ENCODE data around the gene EFNB3. TPM values are rescaled to one million over a fixed set of nuclear protein-coding genes. Genes with fewer than 3 reads are reported as not detected.

Gene EFNB3
- polyA plus RNA-seq, 1 of the 3 experiments (the other 2 are of a cell fraction), result 26.1 TPM

GRCh38 chr17:7697828-7698588 is 7.0 kb upstream of the EFNB3 start:
- Histone ChIP-seq H3K36me3 (replicated peaks in 1 of 2; ENCODE audit: control insufficient read depth in 1 of 2, insufficient read depth in 2 of 2, low read length in 1 of 2) (peaks cover 4 to 9% of the 10 kb centered on the region in 2 experiments), H3K9me2 (no peaks in the 10 kb centered on the region), H3K4me2 (no peak overlapping the region), H3K4me3 (ENCODE audit: low read depth in 2 of 2, low read length in 1 of 2) (no peak overlapping the region), H3K27ac (ENCODE audit: low read depth in 2 of 2, low read length in 1 of 2) (no peak overlapping the region), H3K27me3 (ENCODE audit: insufficient read depth) (no peaks in the 10 kb centered on the region), H2AFZ (ENCODE audit: low read depth) (no peak overlapping the region), H3K9ac (no peak overlapping the region), H3F3A (replicated peaks; ENCODE audit: insufficient read depth) (peaks cover 2% of the 10 kb centered on the region), H3K9me3 (no peaks in the 10 kb centered on the region), H3K4me1 (ENCODE audit: control insufficient read depth in 1 of 2, insufficient read depth in 2 of 2, low read depth in 1 of 2, low read length in 1 of 2) (peaks cover 0 to under 1% of the 10 kb centered on the region in 2 experiments; a peak in 1 of 4 replicates), H3K79me2 (ENCODE audit: insufficient read depth) (no peaks in the 10 kb centered on the region), H4K20me1 (ENCODE audit: insufficient read depth) (no peaks in the 10 kb centered on the region)
- WGBS (ENCODE audit: low lambda C conversion rate), result 97% methylated on average over 4 of the region's 4 CpGs
- CTCF ChIA-PET, result interaction anchor here (0.6 to 2.8 kb wide), 2 partner anchors 10 to 322 kb away, joined by 3 to 15 read pairs; partner anchors contain the start of genes TP53 and WRAP53
- POLR2A ChIA-PET, result no interaction called here
- TF ChIP-seq SIN3A (IDR thresholded peaks at IDR 0.05; ENCODE audit: borderline replicate concordance, low read depth, low read length) (no peak), NFIC (IDR thresholded peaks at IDR 0.05; ENCODE audit: borderline replicate concordance) (no peak), CHD2 (IDR thresholded peaks at IDR 0.05; ENCODE audit: low read length, partially characterized antibody) (no peak), FOXJ3 (CRISPR knock-in tag; IDR thresholded peaks at IDR 0.05) (no peak), MEF2A (IDR thresholded peaks at IDR 0.05; ENCODE audit: borderline replicate concordance, low read depth) (no peak), RFX5 (IDR thresholded peaks at IDR 0.05; ENCODE audit: low read length) (no peak), FOSL2 (IDR thresholded peaks at IDR 0.05; ENCODE audit: borderline replicate concordance, low read depth) (no peak), USF2 (IDR thresholded peaks at IDR 0.05; ENCODE audit: borderline replicate concordance, low read depth, low read length) (no peak), TCF12 (IDR thresholded peaks at IDR 0.05) (no peak), ELF1 (IDR thresholded peaks at IDR 0.05) (no peak)
- TF ChIP-seq, protein P1, sequence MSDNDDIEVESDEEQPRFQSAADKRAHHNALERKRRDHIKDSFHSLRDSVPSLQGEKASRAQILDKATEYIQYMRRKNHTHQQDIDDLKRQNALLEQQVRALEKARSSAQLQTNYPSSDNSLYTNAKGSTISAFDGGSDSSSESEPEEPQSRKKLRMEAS (IDR thresholded peaks at IDR 0.05; ENCODE audit: low read depth), result no peak
- TF ChIP-seq, protein P2, sequence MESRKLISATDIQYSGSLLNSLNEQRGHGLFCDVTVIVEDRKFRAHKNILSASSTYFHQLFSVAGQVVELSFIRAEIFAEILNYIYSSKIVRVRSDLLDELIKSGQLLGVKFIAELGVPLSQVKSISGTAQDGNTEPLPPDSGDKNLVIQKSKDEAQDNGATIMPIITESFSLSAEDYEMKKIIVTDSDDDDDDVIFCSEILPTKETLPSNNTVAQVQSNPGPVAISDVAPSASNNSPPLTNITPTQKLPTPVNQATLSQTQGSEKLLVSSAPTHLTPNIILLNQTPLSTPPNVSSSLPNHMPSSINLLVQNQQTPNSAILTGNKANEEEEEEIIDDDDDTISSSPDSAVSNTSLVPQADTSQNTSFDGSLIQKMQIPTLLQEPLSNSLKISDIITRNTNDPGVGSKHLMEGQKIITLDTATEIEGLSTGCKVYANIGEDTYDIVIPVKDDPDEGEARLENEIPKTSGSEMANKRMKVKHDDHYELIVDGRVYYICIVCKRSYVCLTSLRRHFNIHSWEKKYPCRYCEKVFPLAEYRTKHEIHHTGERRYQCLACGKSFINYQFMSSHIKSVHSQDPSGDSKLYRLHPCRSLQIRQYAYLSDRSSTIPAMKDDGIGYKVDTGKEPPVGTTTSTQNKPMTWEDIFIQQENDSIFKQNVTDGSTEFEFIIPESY (IDR thresholded peaks at IDR 0.05; ENCODE audit: borderline replicate concordance, low read depth), result no peak
- no peak for DNase-seq

GRCh38 chr17:7700510-7700909 is 4.5 kb upstream of the EFNB3 start:
- no peaks in the 10 kb centered on the region for H3K9me3 ChIP-seq
- TF ChIP-seq YY1 (IDR thresholded peaks at IDR 0.05; ENCODE audit: low read depth), result no peak
- no peaks in the 10 kb centered on the region for H3K9me2 ChIP-seq
- peaks cover 2% of the 10 kb centered on the region for H3F3A ChIP-seq (replicated peaks; ENCODE audit: insufficient read depth)
- H3K4me3 ChIP-seq (ENCODE audit: low read depth in 2 of 2, low read length in 1 of 2), result no peak overlapping the region
- H3K36me3 ChIP-seq (replicated peaks in 1 of 2; ENCODE audit: control insufficient read depth in 1 of 2, insufficient read depth in 2 of 2, low read length in 1 of 2), result peaks cover 3 to 9% of the 10 kb centered on the region in 2 experiments
- 84% methylated on average over 7 of the region's 7 CpGs for WGBS (ENCODE audit: low lambda C conversion rate)
- no peak overlapping the region for H3K27ac ChIP-seq (ENCODE audit: low read depth in 2 of 2, low read length in 1 of 2)
- ChIA-PET POLR2A (no interaction called here), CTCF (interaction anchor here (2.8 kb wide), 1 partner anchor 13 kb away, joined by 15 read pairs; the partner anchor contains the start of genes TP53 and WRAP53)
- DNase-seq, result no peak
- H3K27me3 ChIP-seq (ENCODE audit: insufficient read depth), result no peaks in the 10 kb centered on the region
- H3K9ac ChIP-seq, result no peak overlapping the region
- H3K4me1 ChIP-seq (ENCODE audit: control insufficient read depth in 1 of 2, insufficient read depth in 2 of 2, low read depth in 1 of 2, low read length in 1 of 2), result peaks cover 9 to 17% of the 10 kb centered on the region in 2 experiments
- H3K4me2 ChIP-seq, result no peak overlapping the region
- H3K79me2 ChIP-seq (ENCODE audit: insufficient read depth), result no peaks in the 10 kb centered on the region
- H2AFZ ChIP-seq (ENCODE audit: low read depth), result no peak overlapping the region
- no peaks in the 10 kb centered on the region for H4K20me1 ChIP-seq (ENCODE audit: insufficient read depth)

Data from SK-N-SH (cell line).